Kidney epithelial cell (primary cell): ENCODE measurements around the gene CUX1. TPM values are rescaled to one million over a fixed set of nuclear protein-coding genes. Genes with fewer than 3 reads are reported as not detected.

Experiments used
- DNase-seq: peaks from one replicate; pipeline ENCODE4 v3.0.0-alpha.2; 2010; ENCODE audit warnings: low read depth
- H3K27me3 ChIP-seq: 2 replicates; pipeline ENCODE4 v1.6.0; 2011; ENCODE audit warnings: low read length; ENCODE audit not compliant: control insufficient read depth, insufficient read depth
- H3K36me3 ChIP-seq: 2 replicates; pipeline ENCODE4 v1.5.1; 2011; ENCODE audit warnings: low read length; ENCODE audit not compliant: control insufficient read depth, insufficient read depth
- H3K4me3 ChIP-seq: 2 replicates; pipeline ENCODE4 v1.5.1; 2011; ENCODE audit warnings: low read depth, mild to moderate bottlenecking, control low read depth, low read length
- CTCF ChIP-seq: IDR thresholded peaks from 2 replicates; pipeline ENCODE4 v1.5.1; 2011; ENCODE audit warnings: mild to moderate bottlenecking, moderate library complexity, low read length, control low read depth, inconsistent platforms; ENCODE audit not compliant: insufficient read depth, poor library complexity, severe bottlenecking
- total RNA-seq: library from RNA; depleted of rRNA; stranded (reverse); fragments of >200 nt; gene quantifications from 2 replicates; pipeline ENCODE4 v1.2.3, GENCODE V29; 2015

CUX1 gene
- total RNA-seq, 1 donor from 2014 or later, result 56.7 TPM

GRCh38 chr7:102156867-102157266 lies 339.4 kb downstream of the CUX1 start:
- Histone ChIP-seq H3K27me3 (no peaks in the 10 kb centered on the region), H3K36me3 (no peaks in the 10 kb centered on the region), H3K4me3 (no peak overlapping the region)
- no peak for TF ChIP-seq CTCF
- no peak for DNase-seq

- no peak for DNase-seq
- Histone ChIP-seq H3K36me3 (no peaks in the 10 kb centered on the region), H3K27me3 (no peaks in the 10 kb centered on the region), H3K4me3 (no peak overlapping the region)
- TF ChIP-seq CTCF, result no peak
Measured at GRCh38 chr7:102165136-102165535, 347.7 kb downstream of the CUX1 start.

GRCh38 chr7:102167254-102167653 lies 349.8 kb downstream of the CUX1 start:
- no peak for TF ChIP-seq CTCF
- Histone ChIP-seq H3K4me3 (no peak overlapping the region), H3K27me3 (no peaks in the 10 kb centered on the region), H3K36me3 (no peaks in the 10 kb centered on the region)
- DNase-seq, result no peak

GRCh38 chr7:102169651-102170392 lies 352.4 kb downstream of the CUX1 start:
- no peak for DNase-seq
- Histone ChIP-seq H3K27me3 (no peaks in the 10 kb centered on the region), H3K36me3 (no peaks in the 10 kb centered on the region), H3K4me3 (no peak overlapping the region)
- no peak for TF ChIP-seq CTCF

GRCh38 chr7:102170393-102170970 lies 353.1 kb downstream of the CUX1 start:
- H3K4me3 ChIP-seq, result no peak overlapping the region
- DNase-seq, result no peak
- no peaks in the 10 kb centered on the region for H3K36me3 ChIP-seq
- TF ChIP-seq CTCF, result no peak
- H3K27me3 ChIP-seq, result no peaks in the 10 kb centered on the region
